ENCODE results near the gene LRCH3. TPM values are rescaled to one million over a fixed set of nuclear protein-coding genes. Genes with fewer than 3 reads are reported as not detected.
A peak's percentile ranks its signal among the peaks of the same experiment; 100 is the strongest.

LRCH3 gene
- total RNA-seq, 1 experiment from 2014 or later = 56.4 TPM

DNA sequence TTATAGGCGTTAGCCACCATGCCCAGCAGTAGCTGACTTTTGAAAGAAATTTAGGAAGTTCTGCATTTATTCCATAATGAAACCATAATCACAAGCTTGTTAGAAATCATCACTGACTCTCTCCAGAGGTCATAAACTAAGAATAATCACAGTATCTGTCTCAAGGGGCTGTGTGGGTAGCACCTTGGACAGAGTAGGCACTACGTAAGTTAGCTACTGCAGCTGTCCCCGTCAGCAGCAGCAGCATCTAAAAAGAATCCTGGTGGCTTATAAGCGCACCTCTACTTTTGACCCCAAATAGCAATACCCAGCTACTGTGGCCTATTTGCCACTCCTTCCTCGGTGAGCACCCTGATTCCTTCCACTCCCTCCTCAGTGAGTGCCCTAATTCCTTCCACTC is 101.1 kb downstream of the LRCH3 start:
- no peak for DNase-seq
- Histone ChIP-seq H2BK20ac (ENCODE audit: low read depth, low read length, poor library complexity, severe bottlenecking) (no peak overlapping the region), H2AFZ (ENCODE audit: low read length) (no peak overlapping the region), H3K9me3 (ENCODE audit: control insufficient read depth, low read depth, low read length) (no peaks in the 10 kb centered on the region), H4K8ac (replicated peaks; ENCODE audit: insufficient read length, low read depth, low read length) (no peak overlapping the region), H3K56ac (ENCODE audit: insufficient read length, low read depth, low read length) (no peak overlapping the region), H3K27ac (ENCODE audit: insufficient read length, low read depth, low read length) (no peak overlapping the region), H3K23ac (ENCODE audit: insufficient read length, low read depth, low read length) (no peak overlapping the region), H3K79me1 (ENCODE audit: insufficient read depth, low read depth, low read length, poor library complexity, severe bottlenecking) (no peaks in the 10 kb centered on the region), H4K91ac (ENCODE audit: insufficient read length, low read depth, low read length) (no peak overlapping the region), H2BK5ac (ENCODE audit: insufficient read length, low read length) (no peak overlapping the region), H2BK120ac (ENCODE audit: low read depth, low read length, poor library complexity, severe bottlenecking) (no peak overlapping the region), H3K4me2 (ENCODE audit: insufficient read depth, insufficient read length, low read length) (no peak overlapping the region), H2BK12ac (ENCODE audit: insufficient read length, low read depth, low read length) (no peak overlapping the region), H3K27me3 (ENCODE audit: insufficient read depth, low read length) (no peaks in the 10 kb centered on the region), H3K18ac (ENCODE audit: insufficient read length, low read depth, low read length) (no peak overlapping the region), H3K9ac (ENCODE audit: extremely low read depth, insufficient read length, low read length) (no peak overlapping the region), H2AK5ac (ENCODE audit: insufficient read length, low read length) (no peak overlapping the region), H3K23me2 (ENCODE audit: insufficient read length, low read depth, low read length, poor library complexity, severe bottlenecking) (no peaks in the 10 kb centered on the region), H3K4ac (ENCODE audit: low read depth, low read length) (no peak overlapping the region), H4K5ac (ENCODE audit: insufficient read length, low read depth, low read length) (no peak overlapping the region), H3K14ac (ENCODE audit: insufficient read depth, low read length) (no peak overlapping the region), H3K4me1 (ENCODE audit: insufficient read depth, low read length) (no peaks in the 10 kb centered on the region), H3T11ph (ENCODE audit: low read length) (no peak overlapping the region), H4K20me1 (ENCODE audit: control insufficient read depth, insufficient read depth, insufficient read length) (no peaks in the 10 kb centered on the region), H2BK15ac (ENCODE audit: low read depth, low read length) (no peak overlapping the region), H3K79me2 (ENCODE audit: insufficient read depth, low read length) (no peaks in the 10 kb centered on the region)
- no CpG with 5 or more reads among the region's 5 CpGs for WGBS (ENCODE audit: extremely low coverage, insufficient read length, low lambda C conversion rate)
- Mint-ChIP-seq H3K27me3 (ENCODE audit: low read depth) (no peaks in the 10 kb centered on the region; the same call in 1 of the 2 replicates), H3K36me3 (ENCODE audit: insufficient read depth in 1 of 3, low read depth in 3 of 3) (no peaks in the 10 kb centered on the region), H3K4me1 (peaks cover 15 to 19% of the 10 kb centered on the region in 2 experiments), H3K9me3 (no peaks in the 10 kb centered on the region), H3K27ac (peak overlapping the region in 1 of 3 experiments; percentile 72; a peak in 1 of 7 replicates), H3K4me3 (no peak overlapping the region)
- TF ChIP-seq, protein P1, sequence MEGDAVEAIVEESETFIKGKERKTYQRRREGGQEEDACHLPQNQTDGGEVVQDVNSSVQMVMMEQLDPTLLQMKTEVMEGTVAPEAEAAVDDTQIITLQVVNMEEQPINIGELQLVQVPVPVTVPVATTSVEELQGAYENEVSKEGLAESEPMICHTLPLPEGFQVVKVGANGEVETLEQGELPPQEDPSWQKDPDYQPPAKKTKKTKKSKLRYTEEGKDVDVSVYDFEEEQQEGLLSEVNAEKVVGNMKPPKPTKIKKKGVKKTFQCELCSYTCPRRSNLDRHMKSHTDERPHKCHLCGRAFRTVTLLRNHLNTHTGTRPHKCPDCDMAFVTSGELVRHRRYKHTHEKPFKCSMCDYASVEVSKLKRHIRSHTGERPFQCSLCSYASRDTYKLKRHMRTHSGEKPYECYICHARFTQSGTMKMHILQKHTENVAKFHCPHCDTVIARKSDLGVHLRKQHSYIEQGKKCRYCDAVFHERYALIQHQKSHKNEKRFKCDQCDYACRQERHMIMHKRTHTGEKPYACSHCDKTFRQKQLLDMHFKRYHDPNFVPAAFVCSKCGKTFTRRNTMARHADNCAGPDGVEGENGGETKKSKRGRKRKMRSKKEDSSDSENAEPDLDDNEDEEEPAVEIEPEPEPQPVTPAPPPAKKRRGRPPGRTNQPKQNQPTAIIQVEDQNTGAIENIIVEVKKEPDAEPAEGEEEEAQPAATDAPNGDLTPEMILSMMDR (conservative IDR thresholded peaks at IDR 0.05) = no peak
